GM23338 (cell line): Measurements from ENCODE around the gene PCLO. TPM values are rescaled to one million over a fixed set of nuclear protein-coding genes. Genes with fewer than 3 reads are reported as not detected.
"Not testable (repeated sequence)": the region's sequence is repeated elsewhere in the genome, so short reads cannot be mapped to it uniquely, and the experiment has no call there.

Experiments used
- ATAC-seq: fragments of 200-7000 bp; cut with Tn5 transposase; 3 replicates; pipeline ENCODE4 v1.9.1; 2020
- DNase-seq: peaks from one replicate; pipeline ENCODE4 v3.0.0-alpha.2; 2015; ENCODE audit warnings: low spot score
- H2AFZ ChIP-seq: fragments of 200-600 bp; sonication (generic); 2 replicates; pipeline ENCODE4 v1.8.0; 2016; ENCODE audit warnings: antibody characterized with exemption, mild to moderate bottlenecking, moderate library complexity
- H3F3A ChIP-seq: fragments of 200-600 bp; sonication (generic); replicated peaks from 2 replicates; pipeline ENCODE4 v1.8.0; 2017; ENCODE audit warnings: antibody characterized with exemption, mixed run types, low read depth
- H3K27ac ChIP-seq: fragments of 200-600 bp; sonication (generic); 2 replicates; pipeline ENCODE4 v1.6.1; 2016; ENCODE audit warnings: low read depth
- H3K27me3 ChIP-seq: fragments of 200-600 bp; sonication (generic); 2 replicates; pipeline ENCODE4 v1.8.0; 2016; ENCODE audit warnings: mild to moderate bottlenecking, mixed run types, moderate library complexity; ENCODE audit not compliant: insufficient read depth
- H3K36me3 ChIP-seq: fragments of 200-600 bp; sonication (generic); 2 replicates; pipeline ENCODE4 v1.8.0; 2016; ENCODE audit warnings: mild to moderate bottlenecking; ENCODE audit not compliant: insufficient read depth
- H3K4me1 ChIP-seq: fragments of 200-600 bp; sonication (generic); 2 replicates; pipeline ENCODE4 v1.8.0; 2016; ENCODE audit warnings: mild to moderate bottlenecking, moderate library complexity; ENCODE audit not compliant: insufficient read depth
- H3K4me2 ChIP-seq: fragments of 200-600 bp; sonication (generic); 2 replicates; pipeline ENCODE4 v1.7.1; 2017; ENCODE audit warnings: mixed run types
- H3K4me3 ChIP-seq: fragments of 200-600 bp; sonication (generic); 2 replicates; pipeline ENCODE4 v1.6.1; 2016; ENCODE audit warnings: mixed run types
- H3K79me2 ChIP-seq: fragments of 200-600 bp; sonication (generic); replicated peaks from 2 replicates; pipeline ENCODE4 v1.8.0; 2017; ENCODE audit warnings: mild to moderate bottlenecking; ENCODE audit not compliant: insufficient read depth
- H3K9me2 ChIP-seq: fragments of 200-600 bp; sonication (generic); 2 replicates; pipeline ENCODE4 v1.8.0; 2017; ENCODE audit not compliant: insufficient read depth
- H4K20me1 ChIP-seq: fragments of 200-600 bp; sonication (generic); replicated peaks from 2 replicates; pipeline ENCODE4 v1.8.0; 2017; ENCODE audit warnings: mild to moderate bottlenecking; ENCODE audit not compliant: insufficient read depth
- H3K27ac Mint-ChIP-seq: 2 replicates; pipeline ENCODE4 v1.8.0; 2020; ENCODE audit warnings: inconsistent platforms, mild to moderate bottlenecking, moderate library complexity, mixed read lengths
- H3K27me3 Mint-ChIP-seq: 3 replicates; pipeline ENCODE4 v1.8.0; 2022; ENCODE audit warnings: low read depth, mild to moderate bottlenecking, moderate library complexity, mixed read lengths, inconsistent platforms; ENCODE audit not compliant: insufficient read depth, poor library complexity
- H3K36me3 Mint-ChIP-seq: 3 replicates; pipeline ENCODE4 v1.8.0; 2021; ENCODE audit warnings: low read depth, mild to moderate bottlenecking, inconsistent platforms, moderate library complexity, mixed read lengths
- H3K4me1 Mint-ChIP-seq: 3 replicates; pipeline ENCODE4 v1.8.0; 2020; ENCODE audit warnings: mild to moderate bottlenecking, inconsistent platforms, mixed read lengths
- H3K4me3 Mint-ChIP-seq: 3 replicates; pipeline ENCODE4 v1.8.0; 2021; ENCODE audit warnings: moderate library complexity, mild to moderate bottlenecking, inconsistent platforms, mixed read lengths
- H3K9me3 Mint-ChIP-seq: 3 replicates; pipeline ENCODE4 v1.8.0; 2020; ENCODE audit warnings: moderate library complexity, mild to moderate bottlenecking, inconsistent platforms, mixed read lengths
- CTCF ChIP-seq, 2 experiments: fragments of 200-600 bp in 1 of 2; sonication (generic) in 1 of 2; conservative IDR thresholded peaks; 2 replicates each; pipeline versions ENCODE4 v1.5.1 to v1.6.1; 2016 to 2017; ENCODE audit warnings: antibody characterized with exemption in 2 of 2, low read depth in 2 of 2, mild to moderate bottlenecking in 2 of 2, moderate library complexity in 1 of 2
- ETS1 ChIP-seq: IDR thresholded peaks from 2 replicates; pipeline ENCODE4 v1.6.1; 2016; ENCODE audit warnings: antibody characterized with exemption
- JUNB ChIP-seq: IDR thresholded peaks from one replicate; pipeline ENCODE4 v1.6.1; 2016; ENCODE audit warnings: antibody characterized with exemption; ENCODE audit not compliant: unreplicated experiment
- NANOG ChIP-seq: IDR thresholded peaks from 2 replicates; pipeline ENCODE4 v1.6.1; 2016; ENCODE audit warnings: antibody characterized with exemption, borderline replicate concordance
- ZNF114 ChIP-seq: fragments of 250-450 bp; sonication (Bioruptor Pico); IDR thresholded peaks from 2 replicates; pipeline ENCODE4 v1.5.0; 2020; ENCODE audit warnings: mild to moderate bottlenecking, moderate library complexity
- ZNF331 ChIP-seq: fragments of 250-450 bp; sonication (Bioruptor Pico); IDR thresholded peaks from 2 replicates; pipeline ENCODE4 v1.5.0; 2020; ENCODE audit warnings: low read depth, mild to moderate bottlenecking, moderate library complexity
- ZNF462 ChIP-seq: fragments of 250-450 bp; sonication (Bioruptor Pico); IDR thresholded peaks from 2 replicates; pipeline ENCODE4 v1.5.0; 2020; ENCODE audit warnings: mild to moderate bottlenecking, moderate library complexity
- polyA plus RNA-seq: library from polyadenylated mRNA; unstranded; fragments of >200 nt; fragmentation: Nextera tagmentation; extraction: Ambion mirVana; gene quantifications from 2 replicates; pipeline ENCODE4 v1.2.1, GENCODE V29; 2016
- total RNA-seq: library from RNA; depleted of rRNA; stranded (reverse); fragments of >200 nt; shearing (Covaris generic); gene quantifications from 2 replicates; pipeline ENCODE4 v1.2.3, GENCODE V29; 2014

Gene PCLO
- total and polyA plus RNA-seq, 2 experiments from 2014 or later, result 7.4 to 9.1 TPM

- no peak overlapping the region for H3K4me3 Mint-ChIP-seq
- H3K9me3 Mint-ChIP-seq, result no peaks in the 10 kb centered on the region
- no peaks in the 10 kb centered on the region for H4K20me1 ChIP-seq
- no peaks in the 10 kb centered on the region for H3K4me1 Mint-ChIP-seq
- ATAC-seq (no peak), DNase-seq (no peak)
- no peak overlapping the region for H3K4me3 ChIP-seq
- H2AFZ ChIP-seq, result no peak overlapping the region
- H3K79me2 ChIP-seq, result no peaks in the 10 kb centered on the region
- no peak overlapping the region for H3K27ac Mint-ChIP-seq
- TF ChIP-seq JUNB, result no peak
- no peak for TF ChIP-seq ZNF331 (CRISPR knock-in tag)
- no peak for TF ChIP-seq ZNF462 (CRISPR knock-in tag)
- TF ChIP-seq CTCF (conservative IDR thresholded peaks at IDR 0.05; ENCODE audit: low read depth in 2 of 2), result no peak
- no peak for TF ChIP-seq ZNF114 (CRISPR knock-in tag)
- no peak for TF ChIP-seq ETS1
- no peak for TF ChIP-seq NANOG
- no peaks in the 10 kb centered on the region for H3K36me3 Mint-ChIP-seq
- no peaks in the 10 kb centered on the region for H3F3A ChIP-seq
- H3K4me2 ChIP-seq, result no peak overlapping the region
- no peak overlapping the region for H3K27ac ChIP-seq
- no peaks in the 10 kb centered on the region for H3K4me1 ChIP-seq
- H3K27me3 Mint-ChIP-seq, result no peaks in the 10 kb centered on the region
- no peaks in the 10 kb centered on the region for H3K36me3 ChIP-seq
- H3K27me3 ChIP-seq, result no peaks in the 10 kb centered on the region
- no peaks in the 10 kb centered on the region for H3K9me2 ChIP-seq
Observed at GRCh38 chr7:83085299-83085698, 77.4 kb downstream of the PCLO start.

- H3K4me1 ChIP-seq, H3K4me3 Mint-ChIP-seq, H2AFZ ChIP-seq, H3K9me3 Mint-ChIP-seq, DNase-seq, H3K4me1 Mint-ChIP-seq, H3K27ac ChIP-seq, H3K27me3 Mint-ChIP-seq, H3K27me3 ChIP-seq, H3K9me2 ChIP-seq, H3F3A ChIP-seq, H3K36me3 ChIP-seq, H3K36me3 Mint-ChIP-seq, H3K4me3 ChIP-seq, H3K27ac Mint-ChIP-seq, H3K4me2 ChIP-seq, H3K79me2 ChIP-seq, ATAC-seq, H4K20me1 ChIP-seq: not testable (repeated sequence)
Observed at GRCh38 chr7:83079879-83080278, 82.8 kb downstream of the PCLO start.
